ENCODE results near the gene DSTN.

The DSTN gene

GRCh38 chr20:17549131-17549530, 20.7 kb upstream of the DSTN start:
- no peak for DNase-seq (ENCODE audit: low spot score)

- DNase-seq (ENCODE audit: low spot score), result no peak
Measured at GRCh38 chr20:17555106-17555505, 14.8 kb upstream of the DSTN start.

GRCh38 chr20:17556837-17557674, 12.8 kb upstream of the DSTN start:
- DNase-seq (ENCODE audit: low spot score), result no peak

DNA sequence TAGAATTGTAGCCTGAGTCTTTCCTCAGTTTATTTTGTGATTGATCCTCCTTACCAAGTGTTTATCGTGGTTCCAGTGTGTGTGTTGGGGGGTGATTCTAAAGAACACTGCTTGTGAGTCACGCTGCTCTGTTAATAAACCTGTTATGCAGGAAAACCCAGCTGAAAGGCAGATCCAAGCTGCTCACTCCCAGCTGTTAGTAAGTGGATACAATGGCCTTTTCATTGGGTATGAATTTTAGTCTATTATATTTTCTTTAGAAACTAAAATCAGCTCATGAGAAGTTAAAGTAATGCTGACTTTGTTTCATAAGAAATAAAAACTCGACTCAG, 12.2 kb upstream of the DSTN start:
- no peak for DNase-seq (ENCODE audit: low spot score)

GRCh38 chr20:17558154-17558940, 11.5 kb upstream of the DSTN start:
- DNase-seq (ENCODE audit: low spot score), result no peak

DNA sequence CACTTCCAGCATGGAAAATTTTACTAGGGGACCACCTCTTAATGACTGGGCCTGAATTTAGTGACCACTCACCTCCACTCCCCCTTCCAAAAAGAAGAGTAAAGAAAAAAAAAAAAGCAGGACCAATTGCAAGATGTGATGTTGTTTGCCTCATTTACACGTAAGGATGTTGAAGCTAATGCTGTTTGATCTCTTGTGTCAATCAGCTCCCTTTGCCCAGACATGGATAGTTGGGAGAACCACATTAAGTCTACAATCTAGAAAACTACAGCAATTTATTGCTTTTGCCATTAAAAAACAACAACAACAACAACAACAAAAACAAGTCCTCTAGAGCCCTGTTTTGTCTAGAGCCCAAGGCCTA, 11.0 kb upstream of the DSTN start:
- DNase-seq (ENCODE audit: low spot score), result no peak

- DNase-seq (ENCODE audit: low spot score), result no peak
Measured at GRCh38 chr20:17559338-17559737, 10.5 kb upstream of the DSTN start.

GRCh38 chr20:17560344-17561074, 9.4 kb upstream of the DSTN start:
- no peak for DNase-seq (ENCODE audit: low spot score)

- no peak for DNase-seq (ENCODE audit: low spot score)
Measured at GRCh38 chr20:17562804-17563305, 7.0 kb upstream of the DSTN start.

GRCh38 chr20:17565169-17565845, 4.6 kb upstream of the DSTN start:
- DNase-seq (ENCODE audit: low spot score), result no peak

DNA sequence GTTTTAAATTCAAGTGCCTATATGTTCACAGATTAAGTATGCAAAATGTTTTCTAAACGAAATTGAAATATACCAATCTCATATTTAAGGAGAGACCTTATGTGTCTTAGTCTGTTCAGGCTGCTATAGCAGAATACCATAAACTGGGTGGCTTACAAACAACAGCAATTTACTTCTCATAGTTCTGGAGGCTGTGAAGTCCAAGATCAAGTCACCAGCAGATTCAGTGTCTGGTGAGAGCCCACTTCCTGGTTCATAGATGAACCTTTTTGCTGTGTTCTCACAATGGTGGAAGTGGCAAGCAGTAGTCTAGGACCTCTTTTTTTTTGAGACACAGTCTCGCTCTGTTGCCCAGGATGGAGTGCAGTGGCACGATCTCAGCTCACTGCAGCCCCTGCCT, 3.5 kb upstream of the DSTN start:
- no peak for DNase-seq (ENCODE audit: low spot score)

DNA sequence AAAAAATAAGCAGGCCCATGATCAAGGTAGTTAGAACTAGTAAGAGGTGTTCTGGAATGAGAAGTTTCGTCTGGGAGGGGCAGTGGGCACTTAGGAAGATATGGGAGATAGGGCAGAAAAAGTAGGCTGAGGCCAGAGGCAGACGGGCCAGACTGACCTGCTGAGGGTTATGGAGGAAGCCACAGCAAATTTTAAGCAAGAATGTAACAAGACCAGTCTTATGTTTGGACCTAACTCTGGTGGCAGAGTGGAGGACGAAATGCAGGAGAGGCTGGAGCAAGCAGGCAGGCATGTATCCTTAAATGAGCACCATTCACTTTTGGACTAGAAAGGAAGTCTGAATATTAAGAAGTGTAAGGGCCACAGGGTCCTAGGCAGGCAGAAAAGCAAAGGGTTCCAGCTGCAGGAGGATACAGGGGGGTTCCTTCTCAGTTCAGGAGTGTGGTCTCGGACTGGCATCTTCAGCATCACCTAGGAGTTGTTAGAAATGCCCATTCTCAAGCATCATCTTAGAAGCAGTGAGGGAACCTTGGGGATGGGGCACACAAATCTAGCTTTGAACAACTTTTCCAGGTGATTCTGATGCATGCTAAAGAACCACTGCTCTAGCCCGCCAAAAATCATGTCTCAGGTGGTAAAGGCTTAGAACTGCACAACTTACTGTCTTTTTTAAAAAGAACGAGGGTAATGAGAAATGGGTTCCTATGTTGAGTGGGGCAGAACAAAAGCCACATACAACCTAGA, 1.7 kb upstream of the DSTN start:
- DNase-seq (ENCODE audit: low spot score), result no peak

GRCh38 chr20:17568972-17569521, 828 bp upstream of the DSTN start:
- DNase-seq (ENCODE audit: low spot score), result peak; percentile 82

DNA sequence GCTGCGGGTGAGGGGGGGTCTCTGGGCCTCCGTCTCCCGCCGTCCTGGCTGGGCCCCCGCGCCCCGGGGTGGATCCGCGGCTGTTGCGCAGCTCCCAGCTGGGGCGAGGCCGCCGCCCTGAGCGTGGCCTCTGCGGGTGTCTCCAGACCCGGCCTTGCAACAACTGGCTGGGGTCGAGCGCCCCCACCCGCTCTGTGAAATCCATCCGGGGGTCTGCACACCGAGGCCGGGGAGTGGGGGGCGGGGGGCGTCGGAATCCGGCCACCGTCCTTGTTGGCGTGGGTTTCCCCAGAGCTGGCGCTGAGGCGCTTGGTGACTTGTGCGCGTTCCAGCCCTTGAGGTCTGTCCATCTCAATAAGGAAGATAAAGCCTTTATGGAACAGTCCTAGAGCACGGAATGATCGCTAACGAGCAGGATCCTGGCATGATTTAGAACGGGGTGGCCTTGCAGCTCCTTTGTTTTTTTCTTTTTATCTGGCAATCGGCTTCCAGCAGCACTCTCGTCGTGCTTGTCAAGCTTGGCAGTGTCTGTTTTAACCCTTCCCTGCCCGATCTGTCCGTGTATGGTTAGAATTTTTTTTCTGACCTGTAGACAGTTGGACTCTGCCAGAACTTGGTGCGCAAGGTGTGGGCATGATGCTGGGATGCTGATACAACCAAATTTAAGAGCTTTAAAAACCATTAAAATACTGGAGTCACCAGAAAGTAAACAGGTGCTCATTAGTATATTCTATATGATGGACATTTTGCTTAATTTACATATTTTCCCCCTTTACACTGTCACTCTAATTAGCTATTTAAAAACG, 675 bp downstream of the DSTN start:
- peak; percentile 80 for DNase-seq (ENCODE audit: low spot score)

GRCh38 chr20:17571153-17571527, 1.3 kb downstream of the DSTN start:
- no peak for DNase-seq (ENCODE audit: low spot score)

- DNase-seq (ENCODE audit: low spot score), result no peak
Measured at GRCh38 chr20:17572034-17572638, 2.3 kb downstream of the DSTN start.

GRCh38 chr20:17573463-17573862, 3.6 kb downstream of the DSTN start:
- no peak for DNase-seq (ENCODE audit: low spot score)

DNA sequence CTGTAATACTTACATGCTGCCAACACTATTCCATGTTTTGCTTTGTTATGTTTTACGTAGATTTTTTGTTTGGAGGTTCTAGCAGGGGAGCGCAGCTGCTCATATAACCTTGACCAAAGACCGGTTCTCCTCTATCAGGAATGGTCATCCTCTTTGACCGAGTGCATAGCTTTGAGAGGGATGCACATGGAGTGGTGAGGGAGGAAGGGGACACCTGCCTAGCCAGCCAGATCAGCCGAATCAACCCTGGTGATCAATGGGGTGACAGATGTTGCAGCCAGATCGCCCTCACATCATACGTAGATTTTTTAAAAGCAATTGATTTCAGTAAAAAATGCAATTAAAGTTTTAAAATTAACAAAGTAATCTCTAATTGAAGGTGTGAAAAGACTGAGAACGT, 6.3 kb downstream of the DSTN start:
- DNase-seq (ENCODE audit: low spot score), result no peak

DNA sequence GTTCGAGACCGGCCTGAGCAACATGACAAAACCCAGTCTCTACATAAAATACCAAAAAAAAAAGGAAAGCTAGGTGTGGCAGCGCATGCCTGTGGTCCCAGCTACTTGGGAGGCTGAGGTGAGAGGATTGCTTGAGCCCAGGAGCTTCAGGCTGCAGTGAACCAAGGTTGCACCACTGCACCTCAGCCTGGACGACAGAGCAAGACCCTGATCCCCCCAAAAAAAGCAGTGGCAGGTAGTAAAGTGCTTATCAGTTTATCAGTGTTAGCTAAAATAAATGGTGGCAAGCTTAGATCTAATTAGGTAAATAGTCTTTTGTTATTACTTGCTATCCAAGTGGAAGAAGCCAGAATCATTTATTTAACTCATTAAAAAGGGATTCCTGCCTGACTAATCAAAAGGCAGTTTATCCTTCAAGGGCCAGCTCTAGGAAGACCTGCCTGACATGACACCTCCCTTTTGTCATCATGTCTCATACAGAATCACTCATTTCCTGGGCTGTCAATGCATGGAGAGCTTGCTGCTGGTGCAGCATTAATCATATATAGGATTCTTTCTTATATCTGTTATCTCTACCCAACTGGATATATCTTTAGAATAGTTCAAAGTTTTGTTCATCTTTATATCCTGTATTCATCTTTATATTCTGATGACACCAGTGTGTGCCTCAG, 9.6 kb downstream of the DSTN start:
- DNase-seq (ENCODE audit: low spot score), result no peak

Data from ecto neural progenitor cell (in vitro differentiated cells).